ENCODE measurements around the gene PTPN4. TPM values are rescaled to one million over a fixed set of nuclear protein-coding genes. Genes with fewer than 3 reads are reported as not detected.

PTPN4 gene
- total and polyA plus RNA-seq, 2 of the 8 experiments (the other 6 are each of a cell fraction or from before 2014, with no cell fraction given) = 28.5 to 105 TPM

GRCh38 chr2:119814216-119814615 lies 54.5 kb downstream of the PTPN4 start:
- Histone ChIP-seq H3K9me3 (ENCODE audit: insufficient read depth in 2 of 2, low read depth in 1 of 2, low read length in 1 of 2) (no peaks in the 10 kb centered on the region), H2BK20ac (ENCODE audit: low read length) (no peak overlapping the region), H3K27ac (ENCODE audit: low read depth, low read length) (no peak overlapping the region), H3K9ac (replicated peaks in 1 of 4; ENCODE audit: extremely low read depth in 1 of 4, low read depth in 3 of 4, low read length in 3 of 4) (no peak overlapping the region), H2BK120ac (replicated peaks; ENCODE audit: low read depth, low read length) (no peak overlapping the region), H3K4me1 (replicated peaks in 1 of 4; ENCODE audit: control insufficient read depth in 3 of 4, insufficient read depth in 4 of 4, low read length in 3 of 4) (0 out of 7 replicates have a peak, but pooled peaks cover 0 to 2% (median 0%) of the 10 kb centered on the region in 4 experiments), H2AK5ac (ENCODE audit: low read depth, low read length) (no peak overlapping the region), H3K27me3 (replicated peaks in 1 of 4; ENCODE audit: control insufficient read depth in 3 of 4, extremely low read depth in 1 of 4, insufficient read depth in 3 of 4, low read length in 3 of 4) (no peaks in the 10 kb centered on the region), H4K5ac (ENCODE audit: insufficient read length, low read depth, low read length) (no peak overlapping the region), H4K91ac (replicated peaks; ENCODE audit: insufficient read length, low read length) (no peak overlapping the region), H4K8ac (ENCODE audit: extremely low read depth, insufficient read depth, low read length) (no peak overlapping the region), H3K4ac (replicated peaks; ENCODE audit: insufficient read length, low read depth, low read length) (no peak overlapping the region), H3K79me2 (ENCODE audit: control insufficient read depth in 1 of 2, insufficient read depth in 2 of 2, low read length in 2 of 2) (peaks cover 0 to 98% of the 10 kb centered on the region in 2 experiments; a peak in 3 of 4 replicates), H4K20me1 (replicated peaks in 1 of 2; ENCODE audit: control insufficient read depth in 1 of 2, insufficient read depth in 2 of 2, low read length in 2 of 2) (peaks cover 1 to 11% of the 10 kb centered on the region in 2 experiments), H2BK5ac (ENCODE audit: low read depth, low read length) (no peak overlapping the region), H2BK12ac (ENCODE audit: low read depth, low read length) (no peak overlapping the region), H3K23ac (ENCODE audit: insufficient read length) (no peak overlapping the region), H3K4me3 (ENCODE audit: extremely low read depth in 1 of 4, insufficient read depth in 2 of 4, low read depth in 3 of 4, low read length in 4 of 4) (no peak overlapping the region), H2AFZ (ENCODE audit: low read length) (no peak overlapping the region), H3K79me1 (ENCODE audit: low read depth, low read length) (no peaks in the 10 kb centered on the region), H3K14ac (ENCODE audit: insufficient read length) (no peak overlapping the region), H2BK15ac (ENCODE audit: low read length) (no peak overlapping the region), H3K4me2 (ENCODE audit: insufficient read depth in 1 of 2, low read depth in 2 of 2, low read length in 2 of 2) (no peak overlapping the region), H3K23me2 (ENCODE audit: low read depth, low read length) (no peaks in the 10 kb centered on the region), H3K56ac (replicated peaks; ENCODE audit: insufficient read length, low read depth, low read length) (no peak overlapping the region), H3K18ac (ENCODE audit: extremely low read depth, low read length) (no peak overlapping the region), H3K36me3 (ENCODE audit: control insufficient read depth in 2 of 4, insufficient read depth in 4 of 4, low read length in 3 of 4) (peaks cover 0 to 50% (median 10%) of the 10 kb centered on the region in 4 experiments; a peak in 6 of 8 replicates)
- FAIRE-seq (no peak), DNase-seq (ENCODE audit: low read depth in 1 of 2, low spot score in 2 of 2) (no peak)
- POLR2A ChIA-PET (ENCODE audit: partially characterized antibody) = interaction anchor here (0.6 to 0.9 kb wide), 2 partner anchors 23 to 36 kb away, joined by 3 read pairs; no protein-coding TSS in a partner anchor
- CTCF ChIA-PET (ENCODE audit: partially characterized antibody) = interaction anchor here (0.7 to 1.6 kb wide), 3 partner anchors 10 to 816 kb away, joined by 3 to 8 read pairs (median 3); no protein-coding TSS in a partner anchor
- TF ChIP-seq BACH1 (IDR thresholded peaks at IDR 0.05; ENCODE audit: low read length) (no peak), CTCF (IDR thresholded peaks at IDR 0.05; ENCODE audit: control extremely low read depth in 1 of 3, insufficient read depth in 1 of 3, low read depth in 1 of 3, low read length in 3 of 3) (no peak), NANOG (IDR thresholded peaks at IDR 0.05; ENCODE audit: insufficient read depth, low read depth, low read length, poor library complexity, severe bottlenecking) (no peak), KDM5A (IDR thresholded peaks at IDR 0.05; ENCODE audit: low read length) (no peak)

Data from H1 (cell line).